ENCODE data around the gene TSPAN8.

Gene TSPAN8

DNA sequence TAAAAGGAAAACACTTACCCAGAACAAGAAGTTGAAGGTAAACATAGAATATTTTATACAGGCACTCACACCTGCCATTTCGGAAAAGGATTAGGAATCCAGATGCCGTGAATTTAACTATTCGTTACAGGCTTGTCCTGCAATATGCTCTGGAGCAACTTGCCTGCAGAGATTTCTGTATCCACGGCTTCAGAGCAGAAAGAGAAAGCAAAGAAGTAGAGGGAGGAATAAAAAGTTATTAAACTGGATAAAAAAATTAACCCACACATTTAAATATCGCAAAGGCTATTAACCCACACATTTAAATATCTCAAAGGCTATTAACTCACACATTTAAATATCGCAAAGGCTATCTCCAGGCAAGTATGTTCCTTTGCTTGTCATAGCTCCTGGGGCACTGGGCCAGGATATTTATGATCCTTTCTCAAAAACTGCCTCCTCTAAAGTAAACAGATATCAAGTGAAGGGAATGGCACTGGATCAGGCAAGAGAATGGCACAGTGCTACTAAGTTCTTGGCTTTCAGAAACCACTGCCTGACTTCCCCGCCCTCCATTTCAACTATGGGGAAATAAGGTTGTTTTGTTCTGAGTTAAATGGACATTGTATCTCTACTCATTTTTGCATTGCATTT is at the start of gene TSPAN8:
Gene TSPAN8, minus strand, starts transcription at position 399 of the 633 bp plus-strand sequence. Its CDS starts 321 bp downstream, at position 78.
- ChIA-PET POLR2A (ENCODE audit: low non-redundant PET) (no interaction called here), CTCF (interaction anchor here (0.5 kb wide), 1 partner anchor 523 kb away, joined by 3 read pairs; no protein-coding TSS in a partner anchor)
- DNase-seq (ENCODE audit: low spot score), result no peak
- H3K27ac ChIP-seq, result no peak within 1 kb of the TSS
- TF ChIP-seq, protein P1, sequence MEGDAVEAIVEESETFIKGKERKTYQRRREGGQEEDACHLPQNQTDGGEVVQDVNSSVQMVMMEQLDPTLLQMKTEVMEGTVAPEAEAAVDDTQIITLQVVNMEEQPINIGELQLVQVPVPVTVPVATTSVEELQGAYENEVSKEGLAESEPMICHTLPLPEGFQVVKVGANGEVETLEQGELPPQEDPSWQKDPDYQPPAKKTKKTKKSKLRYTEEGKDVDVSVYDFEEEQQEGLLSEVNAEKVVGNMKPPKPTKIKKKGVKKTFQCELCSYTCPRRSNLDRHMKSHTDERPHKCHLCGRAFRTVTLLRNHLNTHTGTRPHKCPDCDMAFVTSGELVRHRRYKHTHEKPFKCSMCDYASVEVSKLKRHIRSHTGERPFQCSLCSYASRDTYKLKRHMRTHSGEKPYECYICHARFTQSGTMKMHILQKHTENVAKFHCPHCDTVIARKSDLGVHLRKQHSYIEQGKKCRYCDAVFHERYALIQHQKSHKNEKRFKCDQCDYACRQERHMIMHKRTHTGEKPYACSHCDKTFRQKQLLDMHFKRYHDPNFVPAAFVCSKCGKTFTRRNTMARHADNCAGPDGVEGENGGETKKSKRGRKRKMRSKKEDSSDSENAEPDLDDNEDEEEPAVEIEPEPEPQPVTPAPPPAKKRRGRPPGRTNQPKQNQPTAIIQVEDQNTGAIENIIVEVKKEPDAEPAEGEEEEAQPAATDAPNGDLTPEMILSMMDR (conservative IDR thresholded peaks at IDR 0.05; ENCODE audit: low read depth), result no peak

DNA sequence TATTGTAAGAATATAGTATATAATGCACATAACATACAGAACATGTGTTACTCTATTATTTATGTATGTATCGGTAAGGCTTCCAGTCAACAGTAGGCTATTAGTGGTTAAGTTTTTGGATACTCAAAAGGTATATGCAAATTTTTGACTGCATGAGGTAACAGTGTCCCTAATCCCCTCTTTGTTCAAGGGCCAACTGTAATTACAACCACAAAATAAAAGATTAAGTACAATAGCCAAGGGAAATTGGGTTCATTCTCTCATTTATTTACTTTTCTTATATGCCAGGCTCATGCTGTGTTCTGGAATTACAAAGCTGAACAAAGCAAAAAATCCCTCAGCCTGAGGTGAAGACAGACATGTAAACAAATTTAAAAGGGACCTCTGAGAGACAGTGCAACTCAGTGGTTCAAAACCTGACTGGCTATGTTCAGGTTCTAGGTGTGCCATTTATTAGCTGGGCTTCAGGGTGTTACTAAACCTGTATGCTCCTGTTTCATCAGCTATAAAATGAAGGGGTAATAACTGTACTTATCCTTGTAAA is 43.4 kb upstream of the TSPAN8 start:
- ChIA-PET CTCF (interaction anchor here (0.7 kb wide), 1 partner anchor 312 kb away, joined by 3 read pairs; no protein-coding TSS in a partner anchor), POLR2A (ENCODE audit: low non-redundant PET) (no interaction called here)
- no peak overlapping the region for H3K27ac ChIP-seq

DNA sequence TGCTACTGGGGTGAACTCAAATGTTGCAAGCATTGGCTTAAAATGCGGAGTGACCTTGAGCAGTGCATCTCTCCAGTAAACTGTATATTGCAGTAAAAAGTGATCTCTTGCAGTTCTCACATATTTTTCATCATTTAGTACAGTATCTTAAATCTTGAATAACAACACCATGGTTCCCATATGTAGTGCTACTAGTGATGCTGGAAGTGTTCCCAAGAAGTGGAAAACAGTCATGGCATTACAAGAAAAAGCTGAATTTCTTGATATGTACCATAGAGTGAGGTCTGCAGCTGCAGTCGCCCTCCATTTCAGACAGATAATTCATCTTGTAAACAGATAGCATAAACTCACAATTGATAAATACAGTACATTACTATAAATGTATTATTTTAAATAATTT is 42.9 kb upstream of the TSPAN8 start:
- POLR2A ChIA-PET (ENCODE audit: low non-redundant PET), result no interaction called here
- CTCF ChIA-PET, result no interaction called here
- DNase-seq (ENCODE audit: low spot score), result no peak
- TF ChIP-seq, protein P1 (conservative IDR thresholded peaks at IDR 0.05; ENCODE audit: low read depth), result no peak
- H3K27ac ChIP-seq, result no peak overlapping the region

More for the DNA sequence above, 43.4 kb upstream of the TSPAN8 start:
- TF ChIP-seq, protein P1 (conservative IDR thresholded peaks at IDR 0.05; ENCODE audit: low read depth), result no peak
- DNase-seq (ENCODE audit: low spot score), result no peak

DNA sequence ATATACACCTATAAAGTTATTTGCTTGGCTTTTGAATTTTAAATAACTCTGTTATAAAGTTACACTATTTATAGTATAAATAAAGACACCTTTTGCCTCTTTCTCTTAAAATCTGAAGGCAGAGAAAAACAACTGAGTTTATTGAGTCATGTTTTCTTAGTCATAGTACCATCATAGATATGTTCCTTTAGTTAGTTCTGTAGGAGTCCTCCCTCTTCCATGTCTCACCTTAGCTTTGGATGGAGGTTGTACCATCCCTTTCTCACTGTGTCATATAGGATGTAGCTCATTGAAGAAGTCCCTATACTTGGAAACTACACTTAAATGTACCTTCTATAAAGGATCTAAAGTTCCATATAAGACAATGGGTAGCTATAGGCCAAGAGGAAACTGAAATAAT is 39.7 kb upstream of the TSPAN8 start:
- CTCF ChIA-PET, result no interaction called here
- POLR2A ChIA-PET (ENCODE audit: low non-redundant PET), result no interaction called here
- DNase-seq (ENCODE audit: low spot score), result no peak
- TF ChIP-seq, protein P1 (conservative IDR thresholded peaks at IDR 0.05; ENCODE audit: low read depth), result no peak
- no peak overlapping the region for H3K27ac ChIP-seq

DNA sequence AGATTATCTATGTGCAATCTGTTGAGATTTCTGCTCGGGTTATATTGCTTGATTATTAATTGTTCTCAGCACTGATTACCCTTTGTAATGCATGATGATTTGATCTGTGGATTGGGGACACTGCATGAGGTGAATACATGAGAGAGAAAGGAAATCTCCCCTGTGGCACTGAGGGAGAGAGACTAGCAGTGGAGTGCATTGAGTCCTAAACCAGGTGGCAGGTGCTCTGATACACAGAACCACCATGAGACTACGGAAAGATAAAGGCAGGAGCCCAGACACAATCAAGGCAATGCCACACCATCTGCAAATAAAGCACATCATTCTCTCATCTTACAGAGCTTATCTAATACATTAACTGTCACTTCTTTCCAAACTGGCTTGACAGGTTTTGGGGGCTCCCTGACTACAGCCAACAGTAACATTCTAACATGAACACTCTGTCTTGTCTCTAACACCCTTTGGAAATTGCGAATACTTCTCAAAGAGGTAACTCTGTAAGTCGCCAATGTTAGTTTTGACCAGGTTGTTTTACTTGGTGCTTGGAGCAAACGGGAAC is 37.6 kb upstream of the TSPAN8 start:
- no peak for DNase-seq (ENCODE audit: low spot score)
- TF ChIP-seq, protein P1 (conservative IDR thresholded peaks at IDR 0.05; ENCODE audit: low read depth), result no peak
- CTCF ChIA-PET, result no interaction called here
- POLR2A ChIA-PET (ENCODE audit: low non-redundant PET), result no interaction called here
- H3K27ac ChIP-seq, result no peak overlapping the region

DNA sequence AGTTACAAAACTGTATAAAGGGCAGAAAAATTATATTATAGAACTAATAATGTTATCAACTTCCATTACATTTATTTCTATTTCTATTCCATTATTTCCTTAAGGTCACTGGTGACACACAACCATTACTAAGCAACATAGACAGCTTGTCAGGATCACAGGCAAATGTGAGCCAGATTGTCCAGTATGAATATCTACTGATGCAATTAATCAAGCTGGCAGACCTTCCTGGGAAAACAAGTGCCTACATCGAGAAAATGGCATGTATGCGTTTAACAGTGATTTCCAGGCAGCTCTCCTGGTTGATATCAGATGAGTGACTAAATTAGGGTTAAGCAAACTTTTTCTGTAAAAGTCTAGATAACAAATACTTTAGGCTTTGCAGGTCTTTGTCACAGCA is 36.9 kb upstream of the TSPAN8 start:
- DNase-seq (ENCODE audit: low spot score), result no peak
- TF ChIP-seq, protein P1 (conservative IDR thresholded peaks at IDR 0.05; ENCODE audit: low read depth), result no peak
- ChIA-PET POLR2A (ENCODE audit: low non-redundant PET) (no interaction called here), CTCF (no interaction called here)
- H3K27ac ChIP-seq, result no peak overlapping the region
